ENCODE results near the gene HIP1.

DNA sequence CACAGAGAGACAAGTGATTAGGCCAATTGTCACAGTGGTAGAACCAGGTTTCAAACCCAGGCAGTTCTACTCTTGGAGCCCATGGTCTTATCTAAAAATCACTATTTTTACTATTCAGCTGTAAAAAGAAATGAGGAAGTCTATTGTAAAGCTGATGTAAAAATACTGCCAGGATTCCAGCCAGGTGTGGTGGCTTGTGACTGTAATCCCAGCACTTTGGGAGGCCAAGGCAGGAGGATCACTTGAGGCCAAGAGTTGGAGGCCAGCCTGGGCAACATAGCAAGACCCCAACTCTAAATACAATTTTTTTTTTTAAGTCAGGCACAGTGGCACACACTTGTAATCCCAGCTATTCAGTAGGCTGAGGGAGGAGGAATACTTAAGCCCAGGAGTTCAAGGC lies 40.4 kb downstream of the HIP1 start:
- TF ChIP-seq, protein P1, sequence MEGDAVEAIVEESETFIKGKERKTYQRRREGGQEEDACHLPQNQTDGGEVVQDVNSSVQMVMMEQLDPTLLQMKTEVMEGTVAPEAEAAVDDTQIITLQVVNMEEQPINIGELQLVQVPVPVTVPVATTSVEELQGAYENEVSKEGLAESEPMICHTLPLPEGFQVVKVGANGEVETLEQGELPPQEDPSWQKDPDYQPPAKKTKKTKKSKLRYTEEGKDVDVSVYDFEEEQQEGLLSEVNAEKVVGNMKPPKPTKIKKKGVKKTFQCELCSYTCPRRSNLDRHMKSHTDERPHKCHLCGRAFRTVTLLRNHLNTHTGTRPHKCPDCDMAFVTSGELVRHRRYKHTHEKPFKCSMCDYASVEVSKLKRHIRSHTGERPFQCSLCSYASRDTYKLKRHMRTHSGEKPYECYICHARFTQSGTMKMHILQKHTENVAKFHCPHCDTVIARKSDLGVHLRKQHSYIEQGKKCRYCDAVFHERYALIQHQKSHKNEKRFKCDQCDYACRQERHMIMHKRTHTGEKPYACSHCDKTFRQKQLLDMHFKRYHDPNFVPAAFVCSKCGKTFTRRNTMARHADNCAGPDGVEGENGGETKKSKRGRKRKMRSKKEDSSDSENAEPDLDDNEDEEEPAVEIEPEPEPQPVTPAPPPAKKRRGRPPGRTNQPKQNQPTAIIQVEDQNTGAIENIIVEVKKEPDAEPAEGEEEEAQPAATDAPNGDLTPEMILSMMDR (conservative IDR thresholded peaks at IDR 0.05; ENCODE audit: low read depth, low read length), result no peak
- no peak for TF ChIP-seq MAFK (IDR thresholded peaks at IDR 0.05; ENCODE audit: low read depth, low read length)
- no peak for TF ChIP-seq MAZ (IDR thresholded peaks at IDR 0.05; ENCODE audit: borderline replicate concordance, low read depth, low read length)
- no peak for TF ChIP-seq FOS (IDR thresholded peaks at IDR 0.05; ENCODE audit: low read depth, low read length)
- no peak for TF ChIP-seq POLR2A (IDR thresholded peaks at IDR 0.05; ENCODE audit: low read depth, low read length)
- TF ChIP-seq NFE2L2 (IDR thresholded peaks at IDR 0.05; ENCODE audit: low read depth, low read length), result no peak
- TF ChIP-seq RFX5 (IDR thresholded peaks at IDR 0.05; ENCODE audit: low read depth, low read length), result no peak
- no peak for TF ChIP-seq SMC3 (IDR thresholded peaks at IDR 0.05; ENCODE audit: low read depth, low read length)
- no peak for TF ChIP-seq MXI1 (IDR thresholded peaks at IDR 0.05; ENCODE audit: borderline replicate concordance, low read depth, low read length)
- TF ChIP-seq RAD21 (IDR thresholded peaks at IDR 0.05; ENCODE audit: low read length), result no peak
- TF ChIP-seq RCOR1 (IDR thresholded peaks at IDR 0.05; ENCODE audit: insufficient replicate concordance, low read length), result no peak
- TF ChIP-seq, protein P2, sequence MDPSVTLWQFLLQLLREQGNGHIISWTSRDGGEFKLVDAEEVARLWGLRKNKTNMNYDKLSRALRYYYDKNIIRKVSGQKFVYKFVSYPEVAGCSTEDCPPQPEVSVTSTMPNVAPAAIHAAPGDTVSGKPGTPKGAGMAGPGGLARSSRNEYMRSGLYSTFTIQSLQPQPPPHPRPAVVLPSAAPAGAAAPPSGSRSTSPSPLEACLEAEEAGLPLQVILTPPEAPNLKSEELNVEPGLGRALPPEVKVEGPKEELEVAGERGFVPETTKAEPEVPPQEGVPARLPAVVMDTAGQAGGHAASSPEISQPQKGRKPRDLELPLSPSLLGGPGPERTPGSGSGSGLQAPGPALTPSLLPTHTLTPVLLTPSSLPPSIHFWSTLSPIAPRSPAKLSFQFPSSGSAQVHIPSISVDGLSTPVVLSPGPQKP (IDR thresholded peaks at IDR 0.05; ENCODE audit: borderline replicate concordance, low read depth, low read length), result no peak
- TF ChIP-seq, protein P3, sequence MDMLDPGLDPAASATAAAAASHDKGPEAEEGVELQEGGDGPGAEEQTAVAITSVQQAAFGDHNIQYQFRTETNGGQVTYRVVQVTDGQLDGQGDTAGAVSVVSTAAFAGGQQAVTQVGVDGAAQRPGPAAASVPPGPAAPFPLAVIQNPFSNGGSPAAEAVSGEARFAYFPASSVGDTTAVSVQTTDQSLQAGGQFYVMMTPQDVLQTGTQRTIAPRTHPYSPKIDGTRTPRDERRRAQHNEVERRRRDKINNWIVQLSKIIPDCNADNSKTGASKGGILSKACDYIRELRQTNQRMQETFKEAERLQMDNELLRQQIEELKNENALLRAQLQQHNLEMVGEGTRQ (IDR thresholded peaks at IDR 0.05; ENCODE audit: low read depth, low read length), result no peak
